ENCODE data around the gene LGR6. TPM values are rescaled to one million over a fixed set of nuclear protein-coding genes. Genes with fewer than 3 reads are reported as not detected.
A peak's percentile ranks its signal among the peaks of the same experiment; 100 is the strongest.

LGR6 gene
- total RNA-seq, 3 donors from 2014 or later, result 2.6 to 11.3 TPM; not detected in 1

DNA sequence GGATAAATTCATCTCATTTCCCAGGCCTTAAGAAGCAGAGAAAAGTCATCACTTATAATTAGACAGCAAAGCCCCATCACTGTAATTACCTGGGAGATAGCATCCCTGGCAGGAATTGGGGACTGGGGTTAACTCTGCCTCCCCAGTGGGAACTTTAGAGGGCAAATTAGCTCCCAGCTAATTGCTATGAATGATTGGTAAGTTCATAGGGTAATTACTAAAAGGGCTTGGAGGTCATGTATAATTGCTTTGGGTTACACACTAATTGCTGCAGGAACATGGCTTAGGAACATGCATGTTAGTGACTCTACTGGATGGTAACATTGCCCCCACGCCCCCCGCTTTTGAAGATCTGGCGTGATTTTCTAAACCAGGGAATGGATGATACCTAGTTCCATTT is 83.3 kb downstream of the LGR6 start:
- no peaks in the 10 kb centered on the region for H3K9me3 ChIP-seq
- peaks cover 0 to 2% of the 10 kb centered on the region in 2 donors for H3K4me1 ChIP-seq
- no peak overlapping the region for H3K27ac ChIP-seq
- no peak for TF ChIP-seq POLR2A (IDR thresholded peaks at IDR 0.05)
- TF ChIP-seq POLR2AphosphoS5 (IDR thresholded peaks at IDR 0.05), result no peak
- DNase-seq (ENCODE audit: low spot score in 2 of 2), result no peak
- intact Hi-C loops (cut with DNase I; ENCODE audit: low total_unique reads), result loop anchor here (1.0 kb wide), 1 partner anchor 41 kb away; no protein-coding TSS in a partner anchor
- H3K27me3 ChIP-seq, result no peaks in the 10 kb centered on the region
- H3K4me3 ChIP-seq, result no peak overlapping the region
- H3K36me3 ChIP-seq, result no peaks in the 10 kb centered on the region

DNA sequence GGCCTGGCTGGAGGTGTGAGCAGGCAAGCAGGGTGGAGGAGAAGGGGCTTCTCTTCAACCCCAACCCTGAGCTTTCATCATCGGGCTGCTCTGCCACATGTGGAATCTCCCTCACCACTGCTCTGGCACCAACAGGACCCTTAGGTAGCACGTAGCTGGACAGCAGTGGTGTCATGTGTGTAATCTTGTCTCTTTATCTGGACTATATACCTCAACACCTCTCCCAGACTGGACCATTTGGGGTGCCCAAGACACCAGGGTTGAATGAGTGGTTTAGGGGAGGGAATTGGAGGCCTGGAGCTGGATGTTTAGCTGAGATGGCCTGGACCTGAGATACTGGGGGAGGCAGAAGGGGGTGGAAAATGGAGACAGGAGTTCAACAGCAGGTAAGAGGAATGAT is 85.2 kb downstream of the LGR6 start:
- TF ChIP-seq POLR2A (IDR thresholded peaks at IDR 0.05) (no peak), POLR2AphosphoS5 (IDR thresholded peaks at IDR 0.05) (no peak)
- TF ChIP-seq, protein P1, sequence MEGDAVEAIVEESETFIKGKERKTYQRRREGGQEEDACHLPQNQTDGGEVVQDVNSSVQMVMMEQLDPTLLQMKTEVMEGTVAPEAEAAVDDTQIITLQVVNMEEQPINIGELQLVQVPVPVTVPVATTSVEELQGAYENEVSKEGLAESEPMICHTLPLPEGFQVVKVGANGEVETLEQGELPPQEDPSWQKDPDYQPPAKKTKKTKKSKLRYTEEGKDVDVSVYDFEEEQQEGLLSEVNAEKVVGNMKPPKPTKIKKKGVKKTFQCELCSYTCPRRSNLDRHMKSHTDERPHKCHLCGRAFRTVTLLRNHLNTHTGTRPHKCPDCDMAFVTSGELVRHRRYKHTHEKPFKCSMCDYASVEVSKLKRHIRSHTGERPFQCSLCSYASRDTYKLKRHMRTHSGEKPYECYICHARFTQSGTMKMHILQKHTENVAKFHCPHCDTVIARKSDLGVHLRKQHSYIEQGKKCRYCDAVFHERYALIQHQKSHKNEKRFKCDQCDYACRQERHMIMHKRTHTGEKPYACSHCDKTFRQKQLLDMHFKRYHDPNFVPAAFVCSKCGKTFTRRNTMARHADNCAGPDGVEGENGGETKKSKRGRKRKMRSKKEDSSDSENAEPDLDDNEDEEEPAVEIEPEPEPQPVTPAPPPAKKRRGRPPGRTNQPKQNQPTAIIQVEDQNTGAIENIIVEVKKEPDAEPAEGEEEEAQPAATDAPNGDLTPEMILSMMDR (IDR thresholded peaks at IDR 0.05), result no peak
- no peaks in the 10 kb centered on the region for H3K27me3 ChIP-seq
- intact Hi-C loops (cut with DNase I; ENCODE audit: low total_unique reads), result no loop called here
- no peak overlapping the region for H3K4me3 ChIP-seq
- no peak overlapping the region for H3K27ac ChIP-seq
- H3K9me3 ChIP-seq, result no peaks in the 10 kb centered on the region
- no peak for DNase-seq (ENCODE audit: low spot score in 2 of 2)
- H3K36me3 ChIP-seq, result no peaks in the 10 kb centered on the region
- peaks cover 0 to 5% of the 10 kb centered on the region in 2 donors for H3K4me1 ChIP-seq

DNA sequence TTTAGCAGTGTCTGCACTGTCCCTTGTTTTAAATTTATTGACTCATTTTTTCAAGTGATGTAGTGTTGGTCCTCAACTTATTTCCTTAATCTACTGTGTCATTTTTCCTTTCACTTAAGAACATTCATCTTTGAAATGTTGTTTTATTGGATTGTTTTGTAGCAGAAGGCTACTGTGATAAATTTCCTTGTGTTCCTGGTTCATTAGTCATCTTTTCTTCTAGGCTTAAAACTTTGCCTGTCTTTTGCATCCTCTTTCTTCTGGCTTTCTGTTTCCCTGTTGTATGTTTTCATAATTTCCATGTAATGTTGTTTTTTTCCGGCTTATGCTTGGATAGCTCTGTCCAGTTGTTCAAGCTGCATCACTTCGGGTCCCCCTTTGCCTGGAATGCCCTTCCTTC is 86.2 kb downstream of the LGR6 start:
- TF ChIP-seq, protein P1 (IDR thresholded peaks at IDR 0.05), result no peak
- TF ChIP-seq POLR2A (IDR thresholded peaks at IDR 0.05) (no peak), POLR2AphosphoS5 (IDR thresholded peaks at IDR 0.05) (no peak)
- no peak for DNase-seq (ENCODE audit: low spot score in 2 of 2)
- no peaks in the 10 kb centered on the region for H3K36me3 ChIP-seq
- peaks cover 0 to 5% of the 10 kb centered on the region in 2 donors for H3K4me1 ChIP-seq
- no peaks in the 10 kb centered on the region for H3K9me3 ChIP-seq
- H3K4me3 ChIP-seq, result no peak overlapping the region
- intact Hi-C loops (cut with DNase I; ENCODE audit: low total_unique reads), result no loop called here
- no peaks in the 10 kb centered on the region for H3K27me3 ChIP-seq
- no peak overlapping the region for H3K27ac ChIP-seq

DNA sequence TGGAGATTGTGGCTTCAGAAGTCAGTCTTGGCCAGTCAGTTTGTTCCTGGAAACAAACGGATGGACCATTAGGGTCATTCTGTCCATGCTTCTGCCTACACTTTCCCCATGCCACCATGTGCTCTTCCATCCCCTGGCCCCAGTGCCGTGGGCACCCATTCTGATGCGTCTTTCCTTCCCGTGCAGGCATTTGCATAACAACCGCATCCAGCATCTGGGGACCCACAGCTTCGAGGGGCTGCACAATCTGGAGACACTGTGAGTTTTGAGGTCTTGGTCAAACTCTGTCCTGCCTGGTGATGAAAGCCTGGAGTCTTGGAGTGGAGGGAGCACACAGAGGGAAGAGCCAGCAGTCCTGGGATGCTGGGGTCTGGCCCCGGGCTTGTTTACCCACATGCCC is 87.0 kb downstream of the LGR6 start:
- Histone ChIP-seq H3K4me3 (no peak overlapping the region), H3K36me3 (no peaks in the 10 kb centered on the region), H3K27me3 (no peaks in the 10 kb centered on the region), H3K9me3 (no peaks in the 10 kb centered on the region), H3K4me1 (peaks cover 0 to 5% of the 10 kb centered on the region in 2 donors), H3K27ac (peak overlapping the region in 1 of 2 donors; percentile 32)
- TF ChIP-seq, protein P1 (IDR thresholded peaks at IDR 0.05), result no peak
- no peak for TF ChIP-seq POLR2AphosphoS5 (IDR thresholded peaks at IDR 0.05)
- no peak for TF ChIP-seq POLR2A (IDR thresholded peaks at IDR 0.05)
- DNase-seq (ENCODE audit: low spot score in 2 of 2), result no peak
- intact Hi-C loops (cut with DNase I; ENCODE audit: low total_unique reads), result no loop called here

DNA sequence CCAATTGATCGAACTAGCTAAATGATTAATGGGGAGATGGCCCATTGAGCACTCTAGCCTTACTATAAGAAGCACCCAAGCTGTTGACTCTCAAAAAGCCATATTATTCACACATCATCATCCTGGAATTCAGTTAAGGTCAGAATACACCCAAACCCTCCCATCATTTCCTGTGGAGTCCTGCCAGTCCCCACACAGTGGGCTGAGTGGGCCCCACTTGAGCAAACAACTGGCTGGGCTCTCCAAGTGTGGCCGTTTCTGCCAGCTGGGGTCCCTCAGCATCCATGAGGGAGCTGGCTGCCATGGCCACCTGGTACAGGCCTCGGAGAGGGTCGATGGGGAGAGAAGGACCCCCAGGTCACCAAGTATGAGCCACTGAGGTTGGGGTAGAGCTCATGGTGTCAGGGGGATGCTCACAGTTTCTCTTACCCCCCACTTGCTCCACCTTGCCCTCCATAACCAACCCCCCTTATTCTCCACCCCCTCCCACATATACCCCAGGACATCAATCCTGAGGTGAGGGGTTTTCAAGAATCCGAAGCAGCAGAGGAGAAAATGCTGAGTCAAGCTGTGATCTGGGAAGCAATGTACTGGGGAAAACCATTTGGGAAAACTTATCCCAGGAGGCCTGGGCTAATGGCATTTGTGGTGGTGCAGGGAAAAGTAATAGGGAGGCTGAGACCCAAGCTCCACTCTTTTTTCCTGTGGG is 87.9 kb downstream of the LGR6 start:
- no peak for DNase-seq (ENCODE audit: low spot score in 2 of 2)

More for the DNA sequence above, 87.9 kb downstream of the LGR6 start:
- no peak for TF ChIP-seq POLR2AphosphoS5 (IDR thresholded peaks at IDR 0.05)
- TF ChIP-seq, protein P1 (IDR thresholded peaks at IDR 0.05), result no peak
- TF ChIP-seq POLR2A (IDR thresholded peaks at IDR 0.05), result no peak
- intact Hi-C loops (cut with DNase I; ENCODE audit: low total_unique reads), result no loop called here
- Histone ChIP-seq H3K9me3 (no peaks in the 10 kb centered on the region), H3K27ac (peak overlapping the region; percentile 31 to 72), H3K36me3 (no peaks in the 10 kb centered on the region), H3K27me3 (no peaks in the 10 kb centered on the region), H3K4me3 (no peak overlapping the region), H3K4me1 (peaks cover 0 to 5% of the 10 kb centered on the region in 2 donors)

All from breast epithelium (tissue), 4 donors.